H1 (cell line): Measurements from ENCODE around the gene HRH1. TPM values are rescaled to one million over a fixed set of nuclear protein-coding genes. Genes with fewer than 3 reads are reported as not detected.

Experiments used
- ASH2L ChIP-seq: fragments of 200-600, 300-600 bp; sonication (generic); IDR thresholded peaks from one replicate; pipeline ENCODE4 v1.7.1; 2017; ENCODE audit warnings: low read length
- CHD7 ChIP-seq: fragments of 300-600 bp; sonication (generic); IDR thresholded peaks from 2 replicates; pipeline ENCODE4 v1.7.1; 2012; ENCODE audit warnings: low read length, moderate library complexity, mild to moderate bottlenecking, inconsistent platforms; ENCODE audit not compliant: insufficient replicate concordance
- E2F6 ChIP-seq: IDR thresholded peaks from 2 replicates; pipeline ENCODE4 v1.6.1; 2012; ENCODE audit warnings: inconsistent platforms
- TAF1 ChIP-seq: IDR thresholded peaks from 2 replicates; pipeline ENCODE4 v1.6.1; 2011; ENCODE audit warnings: mild to moderate bottlenecking, low read depth, low read length
- YY1 ChIP-seq: IDR thresholded peaks from 2 replicates; pipeline ENCODE4 v1.6.1; 2011; ENCODE audit warnings: low read depth, mild to moderate bottlenecking, low read length
- polyA plus RNA-seq, 7 experiments: library from polyadenylated mRNA; depleted of rRNA in 3 of 7; stranded (reverse) in 5 of 7; unstranded in 2 of 7; fragments of >200 nt in 5 of 7; fragments of 200-250 nt in 2 of 7; gene quantifications; 1 replicate in 5 of 7; 2 replicates in 1 of 7; 4 replicates in 1 of 7; pipeline versions ENCODE4 v1.2.1 to v1.2.3, GENCODE V29; 2011 to 2013; ENCODE audit warnings: missing spikeins in 2 of 7, mixed read lengths in 2 of 7
- total RNA-seq: library from RNA; stranded (reverse); fragmentation: NEBNext Ultra II Directional; extraction: Animal tissue kit (Norgen Biotek cat#: 25700); gene quantifications from 2 replicates; pipeline ENCODE4 v1.2.1, GENCODE V29; 2021

The HRH1 gene
- total and polyA plus RNA-seq, 2 of the 8 experiments (the other 6 are each of a cell fraction or from before 2014, with no cell fraction given): 0.11 TPM; not detected in 1

- no peak for TF ChIP-seq CHD7
- no peak for TF ChIP-seq TAF1
- TF ChIP-seq E2F6: no peak
- no peak for TF ChIP-seq YY1
- no peak for TF ChIP-seq ASH2L
- TF ChIP-seq, all 59 proteins: peak for 0
These were observed 32.5 kb downstream of the HRH1 start (continued) for GRCh38 chr3:11186771-11187191.
